Endothelial cell (in vitro differentiated cells): ENCODE data around the gene PIK3AP1. TPM values are rescaled to one million over a fixed set of nuclear protein-coding genes. Genes with fewer than 3 reads are reported as not detected.

Experiments used
- DNase-seq: peaks from one replicate; pipeline ENCODE4 v3.0.0; 2021; ENCODE audit warnings: low spot score
- H3K27ac Mint-ChIP-seq: one replicate; pipeline ENCODE4 v1.8.0; 2021; ENCODE audit warnings: mixed read lengths, inconsistent platforms; ENCODE audit not compliant: unreplicated experiment
- H3K27me3 Mint-ChIP-seq: one replicate; pipeline ENCODE4 v1.8.0; 2021; ENCODE audit warnings: mild to moderate bottlenecking, moderate library complexity, mixed read lengths, inconsistent platforms; ENCODE audit not compliant: unreplicated experiment
- H3K36me3 Mint-ChIP-seq: one replicate; pipeline ENCODE4 v1.8.0; 2021; ENCODE audit warnings: mild to moderate bottlenecking, low read depth, mixed read lengths, inconsistent platforms; ENCODE audit not compliant: unreplicated experiment
- H3K4me1 Mint-ChIP-seq: one replicate; pipeline ENCODE4 v1.8.0; 2021; ENCODE audit warnings: mild to moderate bottlenecking, mixed read lengths, inconsistent platforms; ENCODE audit not compliant: unreplicated experiment
- H3K4me3 Mint-ChIP-seq: one replicate; pipeline ENCODE4 v1.8.0; 2021; ENCODE audit warnings: mild to moderate bottlenecking, mixed read lengths, inconsistent platforms; ENCODE audit not compliant: unreplicated experiment
- H3K9me3 Mint-ChIP-seq: one replicate; pipeline ENCODE4 v1.8.0; 2021; ENCODE audit warnings: mixed read lengths, inconsistent platforms; ENCODE audit not compliant: unreplicated experiment
- total RNA-seq: library from RNA; stranded (reverse); fragmentation: NEBNext Ultra II Directional; extraction: Animal tissue kit (Norgen Biotek cat#: 25700); gene quantifications from one replicate; pipeline ENCODE4 v1.2.1, GENCODE V29; 2021; ENCODE audit not compliant: unreplicated experiment
- TF ChIP-seq, protein P1 (sequence below): fragments of 200-600 bp; sonication (generic); IDR thresholded peaks from one replicate; pipeline ENCODE4 v1.5.0; 2021; ENCODE audit warnings: antibody characterized with exemption; ENCODE audit not compliant: unreplicated experiment

The PIK3AP1 gene
- total RNA-seq, 1 donor from 2014 or later = 9.0 TPM

- Mint-ChIP-seq H3K36me3 (no peaks in the 10 kb centered on the region), H3K27me3 (peaks cover 2% of the 10 kb centered on the region), H3K4me3 (no peak overlapping the region), H3K27ac (no peak overlapping the region), H3K9me3 (no peaks in the 10 kb centered on the region), H3K4me1 (no peaks in the 10 kb centered on the region)
- TF ChIP-seq, protein P1, sequence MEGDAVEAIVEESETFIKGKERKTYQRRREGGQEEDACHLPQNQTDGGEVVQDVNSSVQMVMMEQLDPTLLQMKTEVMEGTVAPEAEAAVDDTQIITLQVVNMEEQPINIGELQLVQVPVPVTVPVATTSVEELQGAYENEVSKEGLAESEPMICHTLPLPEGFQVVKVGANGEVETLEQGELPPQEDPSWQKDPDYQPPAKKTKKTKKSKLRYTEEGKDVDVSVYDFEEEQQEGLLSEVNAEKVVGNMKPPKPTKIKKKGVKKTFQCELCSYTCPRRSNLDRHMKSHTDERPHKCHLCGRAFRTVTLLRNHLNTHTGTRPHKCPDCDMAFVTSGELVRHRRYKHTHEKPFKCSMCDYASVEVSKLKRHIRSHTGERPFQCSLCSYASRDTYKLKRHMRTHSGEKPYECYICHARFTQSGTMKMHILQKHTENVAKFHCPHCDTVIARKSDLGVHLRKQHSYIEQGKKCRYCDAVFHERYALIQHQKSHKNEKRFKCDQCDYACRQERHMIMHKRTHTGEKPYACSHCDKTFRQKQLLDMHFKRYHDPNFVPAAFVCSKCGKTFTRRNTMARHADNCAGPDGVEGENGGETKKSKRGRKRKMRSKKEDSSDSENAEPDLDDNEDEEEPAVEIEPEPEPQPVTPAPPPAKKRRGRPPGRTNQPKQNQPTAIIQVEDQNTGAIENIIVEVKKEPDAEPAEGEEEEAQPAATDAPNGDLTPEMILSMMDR = no peak
- DNase-seq = no peak
These were observed 76.4 kb downstream of the PIK3AP1 start for GRCh38 chr10:96643920-96644319.

- Mint-ChIP-seq H3K4me1 (no peaks in the 10 kb centered on the region), H3K27me3 (peaks cover 2% of the 10 kb centered on the region), H3K36me3 (peaks cover 3% of the 10 kb centered on the region), H3K9me3 (no peaks in the 10 kb centered on the region), H3K27ac (no peak overlapping the region), H3K4me3 (no peak overlapping the region)
- DNase-seq = peak; percentile 80
- TF ChIP-seq, protein P1 = peak; percentile 62
These were observed 77.3 kb downstream of the PIK3AP1 start for GRCh38 chr10:96642973-96643372.

GRCh38 chr10:96642530-96642929 is 77.8 kb downstream of the PIK3AP1 start:
- H3K4me3 Mint-ChIP-seq = no peak overlapping the region
- H3K4me1 Mint-ChIP-seq = no peaks in the 10 kb centered on the region
- no peaks in the 10 kb centered on the region for H3K9me3 Mint-ChIP-seq
- no peaks in the 10 kb centered on the region for H3K27me3 Mint-ChIP-seq
- peaks cover 7% of the 10 kb centered on the region for H3K36me3 Mint-ChIP-seq
- no peak overlapping the region for H3K27ac Mint-ChIP-seq
- TF ChIP-seq, protein P1 = no peak
- DNase-seq = no peak

GRCh38 chr10:96641396-96642295 is 78.7 kb downstream of the PIK3AP1 start:
- no peaks in the 10 kb centered on the region for H3K9me3 Mint-ChIP-seq
- TF ChIP-seq, protein P1 = no peak
- H3K27me3 Mint-ChIP-seq = no peaks in the 10 kb centered on the region
- peaks cover 7% of the 10 kb centered on the region for H3K36me3 Mint-ChIP-seq
- no peak overlapping the region for H3K27ac Mint-ChIP-seq
- H3K4me1 Mint-ChIP-seq = no peaks in the 10 kb centered on the region
- H3K4me3 Mint-ChIP-seq = no peak overlapping the region
- DNase-seq = no peak

GRCh38 chr10:96639899-96640298 is 80.4 kb downstream of the PIK3AP1 start:
- Mint-ChIP-seq H3K4me1 (no peaks in the 10 kb centered on the region), H3K4me3 (no peak overlapping the region), H3K36me3 (peaks cover 7% of the 10 kb centered on the region), H3K9me3 (no peaks in the 10 kb centered on the region), H3K27me3 (no peaks in the 10 kb centered on the region), H3K27ac (no peak overlapping the region)
- DNase-seq = no peak
- TF ChIP-seq, protein P1 = no peak
